ENCODE measurements around the gene ACSL3. TPM values are rescaled to one million over a fixed set of nuclear protein-coding genes. Genes with fewer than 3 reads are reported as not detected.

ACSL3 gene
- total RNA-seq, 1 donor from 2014 or later: 66.9 TPM

DNA sequence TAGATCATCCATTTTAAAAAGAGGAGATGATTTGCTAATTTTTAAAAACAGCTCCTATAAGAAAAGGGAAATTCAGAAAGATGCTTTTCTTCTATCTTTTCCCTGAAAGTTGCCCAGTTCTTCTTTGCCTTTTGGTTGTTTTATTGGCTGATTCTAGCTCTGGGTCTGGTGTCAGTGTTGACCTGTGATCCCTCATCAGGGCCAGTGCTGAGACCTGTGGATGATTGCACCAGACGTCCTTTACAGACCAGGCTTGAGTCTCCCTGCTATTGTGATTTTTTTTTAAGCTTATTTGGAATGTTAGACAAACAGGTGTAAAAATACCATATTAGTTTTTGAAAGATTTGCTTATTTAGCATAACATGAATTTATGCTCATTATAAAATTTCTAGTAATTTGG lies 88.2 kb downstream of the ACSL3 start:
- Mint-ChIP-seq H3K27ac (no peak overlapping the region), H3K4me1 (ENCODE audit: low read depth) (no peaks in the 10 kb centered on the region), H3K4me3 (ENCODE audit: low read depth) (no peak overlapping the region), H3K36me3 (ENCODE audit: insufficient read depth) (no peaks in the 10 kb centered on the region), H3K9me3 (ENCODE audit: low read depth) (no peaks in the 10 kb centered on the region), H3K27me3 (no peaks in the 10 kb centered on the region)
- no peak for TF ChIP-seq CTCF (IDR thresholded peaks at IDR 0.05; ENCODE audit: unreplicated experiment)
- no peak for DNase-seq (ENCODE audit: low spot score, unreplicated experiment)

DNA sequence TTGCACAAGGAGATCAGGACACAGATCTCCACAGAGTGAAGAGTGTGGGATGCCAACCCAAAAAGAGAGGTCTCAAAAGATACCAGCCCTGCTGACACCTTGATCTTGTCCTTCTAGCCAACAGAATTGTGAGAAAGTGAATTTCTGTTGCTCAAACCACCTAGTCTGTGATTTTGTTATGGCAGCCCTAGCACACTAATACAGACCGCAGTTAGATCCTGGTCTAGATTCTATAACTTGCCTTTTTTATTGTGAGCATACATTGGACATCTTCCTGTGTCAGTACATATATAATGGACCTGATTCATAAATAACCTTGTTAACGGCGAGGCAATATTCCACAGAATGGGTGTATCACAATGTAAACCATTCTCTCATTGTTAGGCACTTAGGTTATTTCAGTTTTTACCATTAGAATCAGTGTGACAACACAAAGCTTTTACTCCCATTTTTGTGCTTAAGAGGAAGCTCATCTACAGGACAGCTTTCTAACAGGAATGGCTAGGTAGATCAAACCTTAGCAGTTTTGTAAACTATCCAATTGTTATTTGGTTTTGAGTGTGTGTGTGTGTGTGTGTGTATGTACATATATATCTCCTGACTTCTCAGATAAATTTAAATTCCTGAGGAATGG lies 89.0 kb downstream of the ACSL3 start:
- H3K4me3 Mint-ChIP-seq (ENCODE audit: low read depth): no peak overlapping the region
- no peaks in the 10 kb centered on the region for H3K36me3 Mint-ChIP-seq (ENCODE audit: insufficient read depth)
- no peaks in the 10 kb centered on the region for H3K4me1 Mint-ChIP-seq (ENCODE audit: low read depth)
- no peak overlapping the region for H3K27ac Mint-ChIP-seq
- no peak for DNase-seq (ENCODE audit: low spot score, unreplicated experiment)
- H3K9me3 Mint-ChIP-seq (ENCODE audit: low read depth): no peaks in the 10 kb centered on the region
- TF ChIP-seq CTCF (IDR thresholded peaks at IDR 0.05; ENCODE audit: unreplicated experiment): no peak
- H3K27me3 Mint-ChIP-seq: no peaks in the 10 kb centered on the region

DNA sequence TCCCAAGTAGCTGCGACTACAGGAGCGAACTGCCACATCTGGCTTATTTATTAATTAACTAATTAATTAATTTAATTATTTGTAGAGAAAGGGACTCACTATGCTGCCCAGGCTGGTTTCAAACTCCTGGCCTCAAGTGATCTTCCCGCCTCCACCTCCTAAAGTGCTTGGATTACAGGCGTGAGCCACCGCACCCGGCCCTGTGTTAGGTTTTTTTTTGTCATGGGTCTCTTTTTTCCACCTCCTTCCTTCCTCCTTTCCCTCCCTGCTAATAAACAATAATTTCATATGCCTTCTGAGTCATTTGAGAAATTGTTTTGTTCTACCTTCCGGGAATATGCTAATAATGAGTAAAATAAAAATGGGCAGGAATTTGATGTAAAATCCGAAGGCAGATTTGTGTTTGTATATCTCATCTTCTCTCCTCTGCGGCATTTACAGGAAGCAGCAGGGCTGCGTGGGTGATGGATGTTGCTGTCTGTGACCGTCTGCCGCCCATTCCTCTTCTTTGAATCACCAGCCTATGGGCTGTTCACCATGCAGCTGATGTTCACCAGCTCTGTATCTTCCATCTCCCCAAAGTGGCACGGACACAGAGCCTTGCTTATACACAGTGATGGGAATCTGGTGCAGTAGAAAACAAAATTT lies 89.9 kb downstream of the ACSL3 start:
- no peaks in the 10 kb centered on the region for H3K4me1 Mint-ChIP-seq (ENCODE audit: low read depth)
- TF ChIP-seq CTCF (IDR thresholded peaks at IDR 0.05; ENCODE audit: unreplicated experiment): no peak
- no peaks in the 10 kb centered on the region for H3K36me3 Mint-ChIP-seq (ENCODE audit: insufficient read depth)
- H3K4me3 Mint-ChIP-seq (ENCODE audit: low read depth): no peak overlapping the region
- DNase-seq (ENCODE audit: low spot score, unreplicated experiment): no peak
- no peak overlapping the region for H3K27ac Mint-ChIP-seq
- no peaks in the 10 kb centered on the region for H3K9me3 Mint-ChIP-seq (ENCODE audit: low read depth)
- H3K27me3 Mint-ChIP-seq: peaks cover 2% of the 10 kb centered on the region

DNA sequence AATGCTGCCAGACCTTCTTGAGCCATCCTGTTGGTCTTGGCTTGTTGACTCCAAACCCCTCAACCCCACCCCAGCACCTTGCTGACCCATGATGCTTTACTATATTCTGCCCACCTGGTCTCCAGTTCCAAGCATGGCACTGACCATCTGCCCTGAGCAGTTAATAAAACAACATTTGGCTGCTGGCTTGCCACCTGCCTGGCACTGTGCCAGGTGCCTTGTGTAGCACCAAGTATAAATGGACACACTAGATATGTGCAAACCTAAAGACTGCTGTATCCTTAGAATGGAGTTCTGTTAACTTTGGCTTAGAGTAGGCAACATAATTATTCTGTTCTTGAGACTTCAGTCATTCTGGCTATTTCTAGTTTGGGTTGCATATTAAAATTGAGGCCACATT lies 91.4 kb downstream of the ACSL3 start:
- Mint-ChIP-seq H3K9me3 (ENCODE audit: low read depth) (peaks cover 4% of the 10 kb centered on the region), H3K36me3 (ENCODE audit: insufficient read depth) (no peaks in the 10 kb centered on the region), H3K27me3 (peaks cover 3% of the 10 kb centered on the region), H3K27ac (no peak overlapping the region), H3K4me3 (ENCODE audit: low read depth) (no peak overlapping the region), H3K4me1 (ENCODE audit: low read depth) (no peaks in the 10 kb centered on the region)
- TF ChIP-seq CTCF (IDR thresholded peaks at IDR 0.05; ENCODE audit: unreplicated experiment): no peak
- no peak for DNase-seq (ENCODE audit: low spot score, unreplicated experiment)

GRCh38 chr2:222955008-222955407 lies 94.2 kb downstream of the ACSL3 start:
- H3K9me3 Mint-ChIP-seq (ENCODE audit: low read depth): peaks cover 4% of the 10 kb centered on the region
- no peak for TF ChIP-seq CTCF (IDR thresholded peaks at IDR 0.05; ENCODE audit: unreplicated experiment)
- H3K27me3 Mint-ChIP-seq: peaks cover 8% of the 10 kb centered on the region
- H3K4me3 Mint-ChIP-seq (ENCODE audit: low read depth): no peak overlapping the region
- DNase-seq (ENCODE audit: low spot score, unreplicated experiment): no peak
- H3K27ac Mint-ChIP-seq: no peak overlapping the region
- H3K36me3 Mint-ChIP-seq (ENCODE audit: insufficient read depth): no peaks in the 10 kb centered on the region
- no peaks in the 10 kb centered on the region for H3K4me1 Mint-ChIP-seq (ENCODE audit: low read depth)

All from progenitor cell of endocrine pancreas (in vitro differentiated cells).